ENCODE data around the gene SCN8A.
A peak's percentile ranks its signal among the peaks of the same experiment; 100 is the strongest.
"Not testable (repeated sequence)": the region's sequence is repeated elsewhere in the genome, so short reads cannot be mapped to it uniquely, and the experiment has no call there.

Gene SCN8A

GRCh38 chr12:51622564-51622963 lies 31.5 kb downstream of the SCN8A start:
- DNase-seq (ENCODE audit: low read depth): no peak

- no peak for DNase-seq (ENCODE audit: low read depth)
Measured at GRCh38 chr12:51625370-51625769, 34.3 kb downstream of the SCN8A start.

GRCh38 chr12:51626115-51626514 lies 35.1 kb downstream of the SCN8A start:
- no peak for DNase-seq (ENCODE audit: low read depth)

- no peak for DNase-seq (ENCODE audit: low read depth)
Measured at GRCh38 chr12:51626629-51627028, 35.6 kb downstream of the SCN8A start.

GRCh38 chr12:51630256-51630880 lies 39.3 kb downstream of the SCN8A start:
- DNase-seq (ENCODE audit: low read depth): no peak

GRCh38 chr12:51630986-51631385 lies 40.0 kb downstream of the SCN8A start:
- no peak for DNase-seq (ENCODE audit: low read depth)

- DNase-seq (ENCODE audit: low read depth): peak; percentile 12
Measured at GRCh38 chr12:51631591-51631990, 40.6 kb downstream of the SCN8A start.

- no peak for DNase-seq (ENCODE audit: low read depth)
Measured at GRCh38 chr12:51632623-51633022, 41.6 kb downstream of the SCN8A start.

- DNase-seq (ENCODE audit: low read depth): no peak
Measured at GRCh38 chr12:51635346-51635745, 44.3 kb downstream of the SCN8A start.

- DNase-seq (ENCODE audit: low read depth): peak; percentile 71
Measured at GRCh38 chr12:51636581-51636980, 45.5 kb downstream of the SCN8A start.

GRCh38 chr12:51636986-51637385 lies 46.0 kb downstream of the SCN8A start:
- no peak for DNase-seq (ENCODE audit: low read depth)

- peak; percentile 9 for DNase-seq (ENCODE audit: low read depth)
Measured at GRCh38 chr12:51639361-51639760, 48.3 kb downstream of the SCN8A start.

- DNase-seq (ENCODE audit: low read depth): no peak
Measured at GRCh38 chr12:51642286-51642685, 51.3 kb downstream of the SCN8A start.

- DNase-seq (ENCODE audit: low read depth): no peak
Measured at GRCh38 chr12:51643951-51644350, 52.9 kb downstream of the SCN8A start.

GRCh38 chr12:51644691-51645090 lies 53.7 kb downstream of the SCN8A start:
- DNase-seq (ENCODE audit: low read depth): not testable (repeated sequence)

- DNase-seq (ENCODE audit: low read depth): no peak
Measured at GRCh38 chr12:51645961-51646360, 54.9 kb downstream of the SCN8A start.

GRCh38 chr12:51647647-51648046 lies 56.6 kb downstream of the SCN8A start:
- DNase-seq (ENCODE audit: low read depth): no peak

- DNase-seq (ENCODE audit: low read depth): no peak
Measured at GRCh38 chr12:51653431-51653830, 62.4 kb downstream of the SCN8A start.

- DNase-seq (ENCODE audit: low read depth): no peak
Measured at GRCh38 chr12:51661199-51661598, 70.2 kb downstream of the SCN8A start.

- DNase-seq (ENCODE audit: low read depth): no peak
Measured at GRCh38 chr12:51661836-51662235, 70.8 kb downstream of the SCN8A start.

- DNase-seq (ENCODE audit: low read depth): no peak
Measured at GRCh38 chr12:51662728-51663154, 71.7 kb downstream of the SCN8A start.

GRCh38 chr12:51663390-51663789 lies 72.4 kb downstream of the SCN8A start:
- no peak for DNase-seq (ENCODE audit: low read depth)

GRCh38 chr12:51666696-51667095 lies 75.7 kb downstream of the SCN8A start:
- peak; percentile 52 for DNase-seq (ENCODE audit: low read depth)

GRCh38 chr12:51667269-51667668 lies 76.2 kb downstream of the SCN8A start:
- DNase-seq (ENCODE audit: low read depth): no peak

GRCh38 chr12:51669271-51669670 lies 78.2 kb downstream of the SCN8A start:
- no peak for DNase-seq (ENCODE audit: low read depth)

Data from fibroblast of gingiva (primary cell).